HG03103 (cell line): Measurements from ENCODE around the gene MLXIP.
"Not testable (repeated sequence)": the region's sequence is repeated elsewhere in the genome, so short reads cannot be mapped to it uniquely, and the experiment has no call there.

Experiments
- ATAC-seq: cut with Tn5 transposase; IDR thresholded peaks from one replicate; pipeline ENCODE4 v1.9.1; 2021; ENCODE audit warnings: low read depth; ENCODE audit not compliant: unreplicated experiment

Gene MLXIP

DNA sequence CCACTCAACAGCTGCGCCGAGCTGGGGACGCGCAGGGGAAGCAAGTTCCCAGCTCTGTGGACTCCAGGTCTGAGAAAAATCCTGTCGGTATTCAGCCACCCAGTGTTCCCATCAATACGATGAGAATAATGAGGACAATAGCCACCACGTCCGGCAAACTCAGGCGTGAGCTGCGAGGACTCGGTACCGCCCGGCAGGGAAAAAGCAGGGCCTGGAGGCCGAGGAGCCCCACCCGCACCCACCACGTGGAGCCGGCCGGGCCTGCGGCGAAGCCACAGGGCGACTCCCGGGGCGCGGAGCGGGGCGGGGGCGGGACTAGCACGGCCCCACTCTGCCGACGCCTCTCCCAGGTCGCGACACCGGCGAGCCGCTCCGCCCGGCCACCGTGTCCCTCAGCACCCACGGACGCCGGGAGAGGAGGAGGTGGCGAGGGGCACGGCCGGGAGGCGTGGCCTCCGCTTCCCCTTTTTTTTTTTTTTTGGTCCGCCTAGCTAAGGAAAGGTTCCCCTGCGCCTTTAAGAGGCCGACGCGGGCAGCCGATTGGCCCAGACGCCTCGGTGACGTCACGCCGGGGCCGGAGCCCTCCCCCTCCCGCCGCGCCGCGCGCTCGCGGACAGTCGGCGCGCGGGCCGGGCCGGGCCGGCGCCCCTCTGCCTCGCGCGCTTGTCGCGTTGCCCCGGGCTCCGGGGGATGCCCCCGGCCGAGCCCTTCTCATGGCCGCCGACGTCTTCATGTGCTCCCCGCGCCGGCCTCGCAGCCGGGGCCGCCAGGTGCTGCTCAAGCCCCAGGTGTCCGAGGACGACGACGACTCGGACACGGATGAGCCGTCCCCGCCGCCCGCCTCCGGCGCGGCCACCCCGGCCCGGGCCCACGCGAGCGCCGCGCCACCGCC lies at the start of gene MLXIP:
MLXIP (plus strand) TSS at position 616 of the 892 bp plus-strand sequence; CDS start at position 714, 98 bp downstream.
- peak; percentile 59 for ATAC-seq

- no peak for ATAC-seq
Observed at GRCh38 chr12:122028905-122029560, 49.5 kb upstream of the MLXIP start.

DNA sequence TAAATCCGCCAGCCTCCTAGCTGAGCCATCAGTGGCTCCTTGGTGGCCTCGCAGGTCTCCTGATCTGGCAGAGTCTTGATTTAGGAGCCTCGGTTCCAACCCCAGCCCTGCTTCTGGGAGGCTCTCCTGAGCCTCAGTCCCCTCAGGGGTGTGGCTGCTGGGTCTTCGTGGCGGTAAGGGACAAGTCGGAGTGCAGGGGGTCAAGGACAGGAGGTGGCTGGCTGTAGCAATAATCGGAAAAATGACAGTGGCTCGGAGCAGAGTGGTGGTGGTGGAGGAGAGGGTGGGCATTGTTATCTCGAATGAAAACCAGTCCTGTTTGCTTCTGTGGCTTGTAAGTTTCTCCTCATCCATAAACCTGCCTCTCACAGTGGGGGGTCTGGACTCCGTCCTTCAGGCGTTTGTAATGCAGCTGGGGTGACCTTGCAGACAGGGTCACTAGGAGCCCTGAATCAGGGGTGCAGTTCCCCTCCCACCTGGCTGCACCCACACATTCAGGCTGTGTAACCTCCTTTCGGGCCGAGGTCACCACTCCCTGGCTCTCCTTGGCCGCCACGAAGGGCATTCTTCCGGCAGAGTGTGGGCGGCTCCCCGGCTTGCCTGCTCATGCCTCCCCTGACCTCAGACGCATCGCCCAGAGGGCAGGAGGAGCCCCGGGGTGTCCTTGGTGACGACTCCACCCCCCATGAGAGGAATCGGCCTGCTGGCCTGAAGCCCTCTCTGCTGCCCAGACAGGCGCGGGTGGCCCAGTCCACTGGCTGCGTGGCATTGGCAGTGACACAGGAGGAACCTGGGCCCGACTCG lies 48.7 kb upstream of the MLXIP start:
- ATAC-seq, result no peak

GRCh38 chr12:122030424-122031035 lies 48.0 kb upstream of the MLXIP start:
- ATAC-seq, result no peak

- ATAC-seq, result no peak
Observed at GRCh38 chr12:122031342-122032216, 47.0 kb upstream of the MLXIP start.

GRCh38 chr12:122032580-122032979 lies 46.0 kb upstream of the MLXIP start:
- no peak for ATAC-seq

GRCh38 chr12:122035292-122035691 lies 43.3 kb upstream of the MLXIP start:
- no peak for ATAC-seq

DNA sequence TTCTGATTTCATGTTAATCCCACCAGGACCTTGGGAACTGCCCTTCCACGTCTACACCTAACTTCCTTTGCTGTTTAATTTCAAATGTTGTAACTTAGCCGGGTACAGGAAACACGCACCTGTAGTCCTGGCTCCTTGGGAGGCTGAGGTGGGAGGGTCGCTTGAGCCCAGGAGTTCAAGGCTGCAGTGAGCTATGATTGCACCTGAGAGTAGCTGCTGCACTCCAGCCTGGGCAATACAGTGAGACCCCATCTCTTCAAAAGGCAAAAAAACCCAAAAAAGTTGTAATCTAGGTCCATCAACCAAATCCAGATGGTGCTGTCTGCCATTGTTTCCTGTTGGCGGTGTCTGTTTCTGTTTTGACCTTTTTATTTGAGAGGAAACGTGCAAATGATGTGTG lies 42.4 kb upstream of the MLXIP start:
- no peak for ATAC-seq

- ATAC-seq, result no peak
Observed at GRCh38 chr12:122040579-122041386, 37.8 kb upstream of the MLXIP start.

DNA sequence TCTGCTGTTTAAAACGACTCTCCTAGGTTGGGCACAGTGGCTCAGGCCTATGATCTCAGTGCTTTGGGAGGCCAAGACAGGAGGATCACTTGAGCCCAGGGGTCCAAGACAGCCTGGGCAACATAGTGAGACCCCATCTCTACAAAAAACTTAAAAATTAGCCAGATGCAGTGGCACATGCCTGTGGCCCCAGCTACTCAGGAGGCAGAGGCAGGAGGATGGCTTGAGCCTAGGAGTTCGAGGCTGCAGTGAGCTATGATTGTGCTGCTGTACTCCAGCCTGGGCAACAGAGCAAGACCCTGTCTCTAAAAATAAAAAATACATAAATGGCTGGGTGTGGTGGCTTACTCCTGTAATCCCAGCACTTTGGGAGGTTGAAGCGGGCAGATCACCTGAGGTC lies 37.1 kb upstream of the MLXIP start:
- not testable (repeated sequence) for ATAC-seq

GRCh38 chr12:122042910-122043309 lies 35.6 kb upstream of the MLXIP start:
- ATAC-seq, result no peak

DNA sequence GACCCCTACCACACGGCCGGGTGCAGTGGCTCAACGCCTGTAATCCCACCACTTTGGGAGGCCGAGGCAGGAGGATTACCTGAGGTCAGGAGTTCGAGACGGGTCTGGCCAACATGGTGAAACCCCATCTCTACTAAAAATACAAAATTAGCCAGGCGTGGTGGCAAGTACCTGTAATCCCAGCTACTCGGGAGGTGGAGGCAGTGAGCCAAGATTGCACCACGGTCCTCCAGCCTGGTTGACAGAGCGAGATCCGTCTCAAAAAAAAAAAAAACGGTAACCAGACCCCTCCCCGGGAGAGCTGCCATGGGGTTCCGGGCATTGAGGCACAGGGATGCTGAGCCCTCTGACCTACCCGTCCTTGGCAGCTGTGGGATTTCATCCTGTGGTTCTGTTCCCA lies 35.1 kb upstream of the MLXIP start:
- ATAC-seq, result no peak

GRCh38 chr12:122045262-122045661 lies 33.3 kb upstream of the MLXIP start:
- no peak for ATAC-seq

DNA sequence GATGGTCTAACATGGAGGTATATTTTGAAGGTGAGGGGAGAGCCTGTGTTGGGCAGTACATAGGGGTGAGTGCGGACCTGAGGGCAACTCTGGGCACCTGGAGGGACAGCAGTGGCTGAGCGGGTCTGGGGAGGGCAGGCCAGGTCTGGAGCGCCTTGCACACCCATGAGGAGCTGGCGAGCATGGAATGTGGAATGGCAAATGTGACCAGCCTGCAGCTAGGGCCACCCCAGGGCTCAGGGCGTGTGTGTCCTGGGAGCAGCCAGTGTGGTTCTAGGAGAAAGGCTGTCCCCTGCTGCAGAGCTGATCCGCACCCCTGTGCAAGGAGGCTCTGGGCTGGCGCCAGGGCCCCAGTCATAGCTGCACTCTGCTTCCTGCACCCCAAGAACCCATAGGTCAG lies 32.4 kb upstream of the MLXIP start:
- no peak for ATAC-seq

GRCh38 chr12:122048151-122048550 lies 30.4 kb upstream of the MLXIP start:
- no peak for ATAC-seq

DNA sequence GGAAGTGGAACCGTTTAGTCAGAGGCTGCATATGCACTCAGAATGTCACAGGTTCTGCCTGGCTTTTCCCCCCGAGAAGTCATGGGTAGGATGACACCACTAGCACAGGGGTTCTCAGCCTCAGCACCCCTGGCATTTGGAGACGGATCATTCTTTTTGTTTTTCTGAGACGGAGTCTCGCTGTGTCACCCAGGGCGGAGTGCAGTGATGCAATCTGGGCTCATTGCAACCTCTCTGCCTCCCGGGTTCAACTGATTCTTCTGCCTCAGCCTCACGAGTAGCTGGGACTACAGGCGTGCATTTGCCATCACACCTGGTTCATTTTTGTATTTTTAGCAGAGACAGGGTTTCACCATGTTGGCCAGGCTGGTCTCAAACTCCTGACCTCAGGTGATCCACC lies 28.7 kb upstream of the MLXIP start:
- ATAC-seq, result no peak

GRCh38 chr12:122050706-122051105 lies 27.9 kb upstream of the MLXIP start:
- ATAC-seq, result no peak

- ATAC-seq, result no peak
Observed at GRCh38 chr12:122051231-122051876, 27.2 kb upstream of the MLXIP start.
